Testis (tissue), 2 donors: Measurements from ENCODE around the gene MAP3K4.

Experiments used
- CTCF ChIP-seq, 3 experiments: fragments of 450-650 bp in 2 of 3; fragments of 200-600 bp in 1 of 3; sonication (generic) in 1 of 3; IDR thresholded peaks; one replicate each; pipeline ENCODE4 v1.5.1; 2016 to 2019; ENCODE audit warnings: antibody characterized with exemption in 3 of 3, mild to moderate bottlenecking in 2 of 3, moderate library complexity in 1 of 3
- POLR2A ChIP-seq: fragments of 450-650 bp; IDR thresholded peaks from one replicate; pipeline ENCODE4 v1.6.1; 2017; ENCODE audit warnings: antibody characterized with exemption, mild to moderate bottlenecking, moderate library complexity

GRCh38 chr6:161044335-161044734 is 52.8 kb downstream of the MAP3K4 start:
- TF ChIP-seq CTCF (IDR thresholded peaks at IDR 0.05) (no peak), POLR2A (no peak)
